Naive B cell (primary cell): ENCODE results near the gene LDAH. TPM values are rescaled to one million over a fixed set of nuclear protein-coding genes. Genes with fewer than 3 reads are reported as not detected.
"Not testable (repeated sequence)": the region's sequence is repeated elsewhere in the genome, so short reads cannot be mapped to it uniquely, and the experiment has no call there.

Experiments
- ATAC-seq, 2 donors: fragments of 150-1000 bp; cut with Tn5 transposase; 2 replicates each; pipeline ENCODE4 v1.10.0; 2021; ENCODE audit warnings: low read depth in 2 of 2, mild to moderate bottlenecking in 2 of 2, moderate library complexity in 2 of 2
- DNase-seq: peaks from one replicate; pipeline ENCODE4 v3.0.0; 2022
- H3K27ac Mint-ChIP-seq, 6 donors: one replicate each; pipeline ENCODE4 v1.8.0; 2020 to 2022; ENCODE audit warnings: mild to moderate bottlenecking in 6 of 6, mixed read lengths in 6 of 6, moderate library complexity in 5 of 6, inconsistent platforms in 2 of 6
- H3K27me3 Mint-ChIP-seq, 3 donors: one replicate each; pipeline ENCODE4 v1.8.0; 2021 to 2022; ENCODE audit warnings: mixed read lengths in 3 of 3, mild to moderate bottlenecking in 1 of 3
- H3K36me3 Mint-ChIP-seq, 2 donors: one replicate each; pipeline ENCODE4 v1.8.0; 2020 to 2022; ENCODE audit warnings: mixed read lengths in 2 of 2, inconsistent platforms in 1 of 2, mild to moderate bottlenecking in 1 of 2
- H3K4me1 Mint-ChIP-seq, 3 donors: one replicate each; pipeline ENCODE4 v1.8.0; 2020 to 2022; ENCODE audit warnings: mixed read lengths in 3 of 3, inconsistent platforms in 1 of 3, mild to moderate bottlenecking in 1 of 3, moderate library complexity in 1 of 3
- H3K4me3 Mint-ChIP-seq, 8 donors: one replicate each; pipeline ENCODE4 v1.8.0; 2020 to 2022; ENCODE audit warnings: mild to moderate bottlenecking in 8 of 8, mixed read lengths in 8 of 8, moderate library complexity in 8 of 8, inconsistent platforms in 2 of 8
- H3K9me3 Mint-ChIP-seq, 7 donors: one replicate each; pipeline ENCODE4 v1.8.0; 2020 to 2022; ENCODE audit warnings: mixed read lengths in 7 of 7, mild to moderate bottlenecking in 5 of 7, inconsistent platforms in 2 of 7, moderate library complexity in 1 of 7
- polyA plus RNA-seq, 6 donors: library from polyadenylated mRNA; unstranded; fragments of 300-500 nt; fragmentation: Illumina TruSeq; gene quantifications; one replicate each; pipeline ENCODE4 v1.2.3, GENCODE V29; 2021; ENCODE audit warnings: low read depth in 6 of 6

LDAH gene
- polyA plus RNA-seq, 6 donors from 2014 or later, result 7.2 to 12.8 (median 9.9) TPM

DNA sequence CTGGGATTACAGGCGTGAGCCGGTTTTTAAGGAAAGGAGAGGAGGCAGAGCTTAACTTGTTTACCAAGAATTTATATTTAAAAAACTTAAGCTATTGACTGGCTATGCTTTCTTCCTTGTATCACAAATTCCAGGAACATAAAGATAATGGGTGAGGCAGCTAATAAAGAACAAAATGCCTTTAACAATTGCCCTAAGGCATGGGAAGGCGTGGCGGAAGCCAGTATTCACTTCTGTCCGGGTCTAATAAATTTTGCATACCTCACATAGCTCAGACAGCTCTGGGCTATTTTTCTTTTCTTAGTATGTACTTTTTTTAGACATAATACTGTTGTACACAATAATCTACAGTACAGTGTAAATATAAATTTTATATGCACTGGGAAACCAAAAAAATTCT lies 1.0 kb upstream of the LDAH start:
- Mint-ChIP-seq H3K36me3 (no peaks in the 10 kb centered on the region), H3K4me3 (peak overlapping the region in 6 of 8 donors; percentile 3 to 85 (median 35)), H3K4me1 (peaks cover 6 to 21% (median 17%) of the 10 kb centered on the region in 3 donors), H3K27ac (no peak overlapping the region), H3K9me3 (peaks cover 0 to 4% (median 0%) of the 10 kb centered on the region in 7 donors), H3K27me3 (peaks cover 0 to 11% (median 0%) of the 10 kb centered on the region in 3 donors)
- no peak for DNase-seq
- no peak for ATAC-seq

DNA sequence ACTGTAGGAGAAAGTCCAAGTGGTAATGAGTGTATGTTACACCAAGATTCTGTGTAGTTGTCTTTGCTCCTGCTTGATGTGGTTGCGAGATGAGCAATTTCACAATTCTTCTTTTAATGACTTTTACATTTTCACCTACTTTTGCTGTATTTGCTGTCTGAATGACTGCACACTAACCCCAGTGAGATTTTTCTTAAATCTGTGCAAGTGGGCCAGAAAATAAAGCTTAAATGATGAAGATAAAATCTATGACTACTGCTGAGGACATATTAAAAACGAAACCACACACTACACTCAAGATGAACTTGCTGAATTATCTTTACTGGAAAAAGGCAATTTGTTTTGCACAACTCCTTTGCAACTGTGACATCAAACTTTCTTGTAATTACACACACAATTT lies 4.1 kb downstream of the LDAH start:
- ATAC-seq (no peak), DNase-seq (no peak)
- Mint-ChIP-seq H3K27ac (no peak overlapping the region), H3K36me3 (no peaks in the 10 kb centered on the region), H3K9me3 (peaks cover 0 to 4% (median 0%) of the 10 kb centered on the region in 7 donors), H3K4me1 (peaks cover 9 to 32% (median 20%) of the 10 kb centered on the region in 3 donors), H3K27me3 (no peaks in the 10 kb centered on the region), H3K4me3 (peak overlapping the region in 1 of 8 donors; percentile 39)

DNA sequence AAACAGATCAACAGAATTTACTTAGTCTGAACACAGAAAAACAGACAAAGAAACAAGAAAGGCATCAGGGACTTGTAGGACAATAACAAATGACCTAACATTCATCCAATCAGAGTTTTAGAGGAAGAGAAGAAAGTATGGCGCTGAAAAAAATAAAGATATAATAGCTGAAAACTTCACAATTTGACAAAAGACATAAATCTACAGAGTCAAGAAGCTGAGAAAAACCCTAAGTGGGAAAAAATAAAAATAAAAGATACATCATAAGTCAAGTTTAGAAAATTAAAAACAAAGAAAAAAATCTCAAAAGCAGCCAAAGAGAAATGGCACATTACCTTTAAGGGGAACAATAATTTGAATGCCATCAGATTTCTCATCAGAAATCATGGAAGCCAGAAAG lies 7.7 kb downstream of the LDAH start:
- peaks cover 0 to 2% (median 0%) of the 10 kb centered on the region in 7 donors for H3K9me3 Mint-ChIP-seq
- H3K27me3 Mint-ChIP-seq, result no peaks in the 10 kb centered on the region
- H3K36me3 Mint-ChIP-seq, result no peaks in the 10 kb centered on the region
- H3K4me3 Mint-ChIP-seq, result no peak overlapping the region
- ATAC-seq, result no peak
- peak overlapping the region in 1 of 6 donors; percentile 69 for H3K27ac Mint-ChIP-seq
- H3K4me1 Mint-ChIP-seq, result peaks cover 3 to 21% (median 5%) of the 10 kb centered on the region in 3 donors
- no peak for DNase-seq

DNA sequence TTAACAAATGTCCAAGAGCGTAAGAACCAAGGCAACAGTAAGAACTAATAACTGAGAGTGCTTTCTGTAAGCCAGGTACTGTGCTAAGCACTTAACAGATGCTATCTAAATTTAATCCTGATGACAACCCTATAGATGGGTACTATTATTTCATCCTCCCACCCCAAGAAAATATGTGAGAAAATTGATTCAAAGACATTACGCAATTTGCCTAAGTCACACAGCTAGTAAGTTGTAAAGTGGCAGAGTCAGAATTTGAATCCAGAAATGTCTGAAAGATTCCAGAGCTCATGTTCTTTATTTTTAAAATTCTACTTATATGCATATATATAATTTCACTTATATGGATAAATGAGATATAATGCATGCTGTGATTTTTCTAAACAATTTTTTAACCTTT lies 10.1 kb downstream of the LDAH start:
- no peak for DNase-seq
- H3K4me1 Mint-ChIP-seq, result peaks cover 3 to 17% (median 8%) of the 10 kb centered on the region in 3 donors
- no peak overlapping the region for H3K27ac Mint-ChIP-seq
- no peak for ATAC-seq
- H3K36me3 Mint-ChIP-seq, result no peaks in the 10 kb centered on the region
- H3K4me3 Mint-ChIP-seq, result no peak overlapping the region
- no peaks in the 10 kb centered on the region for H3K27me3 Mint-ChIP-seq
- H3K9me3 Mint-ChIP-seq, result peaks cover 0 to 2% (median 0%) of the 10 kb centered on the region in 7 donors

DNA sequence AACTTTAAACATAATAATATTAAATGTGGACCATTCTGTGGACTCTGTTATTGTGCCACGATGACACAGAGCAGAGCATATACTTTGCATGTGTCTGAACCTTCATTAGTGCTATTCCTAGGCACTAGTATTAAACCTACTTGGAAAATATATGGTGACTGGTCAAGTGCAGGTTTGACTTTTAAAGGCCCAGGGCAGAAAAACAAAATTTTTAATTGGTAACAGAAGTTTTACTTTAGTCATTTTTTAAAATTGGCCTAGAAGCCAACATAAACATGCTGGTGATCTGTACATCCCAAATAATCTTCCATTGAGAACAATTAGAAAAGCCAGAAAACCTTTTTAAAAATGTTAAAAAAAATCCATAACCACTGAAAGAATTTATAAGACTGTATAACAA lies 16.6 kb downstream of the LDAH start:
- Mint-ChIP-seq H3K36me3 (no peaks in the 10 kb centered on the region), H3K4me1 (peaks cover 5 to 16% (median 13%) of the 10 kb centered on the region in 3 donors), H3K27ac (no peak overlapping the region), H3K27me3 (no peaks in the 10 kb centered on the region), H3K9me3 (peaks cover 0 to 2% (median 0%) of the 10 kb centered on the region in 7 donors), H3K4me3 (no peak overlapping the region)
- DNase-seq (no peak), ATAC-seq (no peak)

DNA sequence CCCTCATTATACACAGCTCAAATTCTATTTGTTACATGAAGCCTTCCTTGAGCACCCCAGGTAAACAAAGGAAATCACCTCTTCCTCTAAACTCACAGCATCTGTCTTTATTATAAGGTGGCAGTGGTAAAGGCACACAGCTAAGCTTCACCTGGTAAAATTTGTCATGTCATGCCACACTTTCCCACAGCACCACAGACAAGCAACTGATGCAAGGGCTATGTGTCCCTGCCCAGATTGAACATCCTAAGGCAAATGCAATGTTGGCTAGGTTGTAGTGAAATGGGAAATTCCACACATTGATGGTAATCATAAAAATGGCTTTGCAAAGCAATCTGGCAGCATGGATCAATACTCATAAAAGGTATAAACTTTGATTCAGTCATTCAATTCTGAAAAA lies 18.9 kb downstream of the LDAH start:
- Mint-ChIP-seq H3K36me3 (peaks cover 0 to 9% of the 10 kb centered on the region in 2 donors), H3K27ac (peak overlapping the region in 1 of 6 donors; percentile 15), H3K4me3 (no peak overlapping the region), H3K27me3 (no peaks in the 10 kb centered on the region), H3K9me3 (no peaks in the 10 kb centered on the region), H3K4me1 (peaks cover 0 to 13% (median 10%) of the 10 kb centered on the region in 3 donors)
- no peak for ATAC-seq
- no peak for DNase-seq

DNA sequence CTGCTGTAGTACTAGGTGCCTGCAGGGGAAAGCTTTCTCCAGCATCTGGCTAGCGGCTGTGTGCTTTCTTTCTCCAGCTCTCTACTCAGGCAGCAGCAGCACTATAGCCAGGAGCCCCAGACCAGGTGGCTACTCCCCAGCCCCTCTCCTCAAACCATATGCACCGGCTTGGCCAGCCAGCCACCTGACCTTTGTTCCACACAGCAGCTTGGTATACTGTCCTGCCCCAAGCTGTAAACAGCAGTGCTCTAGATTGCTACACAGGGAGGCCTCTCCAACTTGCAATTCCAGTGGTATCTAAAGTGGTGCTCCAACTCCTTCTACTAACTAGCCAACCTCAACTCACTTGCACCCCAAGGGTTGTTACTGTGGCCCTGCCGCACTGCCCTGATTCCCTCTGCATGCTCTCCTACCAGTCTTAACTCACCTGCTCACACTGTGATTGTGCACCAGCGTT lies 19.6 kb downstream of the LDAH start:
- Mint-ChIP-seq H3K9me3 (no peaks in the 10 kb centered on the region), H3K27ac (peak overlapping the region in 2 of 6 donors; percentile 22 to 67), H3K36me3 (peaks cover 2 to 13% of the 10 kb centered on the region in 2 donors), H3K4me1 (peaks cover 0 to 13% (median 10%) of the 10 kb centered on the region in 3 donors), H3K4me3 (no peak overlapping the region), H3K27me3 (no peaks in the 10 kb centered on the region)
- ATAC-seq, result no peak
- no peak for DNase-seq

DNA sequence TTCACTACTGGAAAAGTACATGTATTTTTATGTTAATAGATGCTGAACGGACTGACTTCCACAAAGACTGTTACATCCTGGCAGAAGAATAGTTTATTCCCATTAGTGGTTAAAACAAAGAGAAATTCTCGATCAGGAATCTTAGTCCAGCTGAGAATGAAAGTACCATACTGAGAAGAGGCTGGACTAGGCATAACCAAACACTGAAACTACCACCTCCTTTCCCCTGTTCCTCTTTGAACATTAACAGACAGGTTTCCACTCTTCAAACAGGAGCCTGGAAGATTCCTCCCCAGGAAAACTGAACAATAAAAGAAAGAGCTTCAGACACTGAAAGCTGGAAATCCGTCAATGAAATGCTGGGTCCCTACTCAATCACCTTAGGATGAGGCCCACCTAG lies 25.8 kb downstream of the LDAH start:
- Mint-ChIP-seq H3K9me3 (peaks cover 0 to 25% (median 10%) of the 10 kb centered on the region in 7 donors), H3K36me3 (peaks cover 39 to 65% of the 10 kb centered on the region in 2 donors), H3K4me1 (peaks cover 4 to 11% (median 11%) of the 10 kb centered on the region in 3 donors), H3K27ac (peak overlapping the region in 1 of 6 donors; percentile 14), H3K4me3 (no peak overlapping the region), H3K27me3 (no peaks in the 10 kb centered on the region)
- no peak for DNase-seq
- no peak for ATAC-seq

DNA sequence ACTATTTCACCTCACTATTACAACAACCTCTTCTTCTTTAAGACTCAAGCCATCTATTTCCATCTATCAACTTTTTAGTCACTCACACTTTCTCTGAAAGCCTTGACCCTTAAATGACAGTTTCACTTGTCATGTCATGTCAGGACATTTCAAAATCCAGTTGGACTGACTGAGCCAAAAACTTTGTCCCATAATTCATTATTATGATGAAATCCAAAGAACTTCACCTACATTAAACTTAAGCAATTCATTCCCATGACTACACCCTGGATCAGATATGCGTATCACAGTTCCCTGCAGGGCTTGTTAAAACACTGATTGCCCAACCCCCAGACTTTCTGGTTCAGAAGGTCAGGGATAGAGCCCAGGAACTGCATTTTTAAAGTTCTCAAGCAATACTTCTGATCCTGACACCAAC lies 26.5 kb downstream of the LDAH start:
- Mint-ChIP-seq H3K4me3 (no peak overlapping the region), H3K27ac (peak overlapping the region in 1 of 6 donors; percentile 80), H3K36me3 (peaks cover 39 to 65% of the 10 kb centered on the region in 2 donors), H3K27me3 (no peaks in the 10 kb centered on the region), H3K4me1 (peaks cover 4 to 11% (median 11%) of the 10 kb centered on the region in 3 donors), H3K9me3 (peaks cover 0 to 25% (median 10%) of the 10 kb centered on the region in 7 donors)
- DNase-seq (no peak), ATAC-seq (no peak)

DNA sequence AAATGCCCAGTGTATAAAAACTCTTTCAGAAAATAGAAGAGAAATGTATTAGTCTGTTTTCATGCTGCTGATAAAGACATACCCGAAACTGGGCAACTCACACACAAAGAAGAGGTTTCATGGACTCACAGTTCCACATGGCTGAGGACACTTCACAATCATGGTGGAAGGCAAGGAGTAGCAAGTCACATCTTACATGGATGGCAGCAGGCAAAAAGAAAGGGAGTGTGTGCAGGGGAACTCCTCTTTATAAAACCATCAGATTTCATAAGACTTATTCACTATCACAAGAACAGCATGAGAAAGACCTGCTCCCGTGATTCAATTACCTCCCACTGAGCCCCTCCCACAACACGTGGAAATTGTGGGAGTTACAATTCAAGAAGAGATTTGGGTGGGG lies 29.0 kb downstream of the LDAH start:
- not testable (repeated sequence) for ATAC-seq, H3K4me3 Mint-ChIP-seq, H3K27ac Mint-ChIP-seq, H3K27me3 Mint-ChIP-seq, DNase-seq
- Mint-ChIP-seq H3K4me1 (peaks cover 4 to 11% (median 11%) of the 10 kb centered on the region in 3 donors), H3K36me3 (peaks cover 55 to 77% of the 10 kb centered on the region in 2 donors), H3K9me3 (peaks cover 0 to 25% (median 10%) of the 10 kb centered on the region in 7 donors)

DNA sequence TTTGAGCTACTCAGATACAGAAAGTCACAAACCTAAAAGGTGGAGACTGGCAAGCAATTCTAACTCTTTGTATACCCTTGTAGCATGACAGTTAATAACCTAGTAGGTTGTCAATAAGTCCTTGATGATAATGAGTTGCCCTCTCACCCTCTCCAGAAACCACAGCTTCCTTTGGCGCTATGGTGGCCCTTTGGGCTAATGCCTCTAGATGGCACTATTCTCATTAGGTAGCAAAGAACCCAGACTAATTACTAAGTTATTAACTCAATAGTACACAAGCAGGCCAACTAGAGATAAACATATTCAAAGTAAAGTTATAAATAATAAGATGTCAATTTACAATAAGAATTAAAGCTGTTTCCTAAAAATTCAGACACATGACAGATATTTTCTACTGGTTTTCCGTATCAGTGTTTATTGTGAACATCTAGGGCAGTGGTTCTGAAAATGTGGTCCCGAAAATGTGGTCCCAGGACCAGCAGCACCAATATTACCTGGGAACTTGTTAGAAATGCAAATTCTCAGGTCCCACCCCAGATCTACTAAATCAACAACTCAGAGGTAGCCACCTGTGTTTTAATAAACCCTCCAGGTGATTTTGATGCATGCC lies 41.1 kb downstream of the LDAH start:
- no peak for DNase-seq
- no peaks in the 10 kb centered on the region for H3K4me1 Mint-ChIP-seq
- H3K9me3 Mint-ChIP-seq, result peaks cover 0 to 1% (median 0%) of the 10 kb centered on the region in 7 donors
- no peak for ATAC-seq
- H3K4me3 Mint-ChIP-seq, result no peak overlapping the region
- peak overlapping the region in 1 of 6 donors; percentile 32 for H3K27ac Mint-ChIP-seq
- H3K27me3 Mint-ChIP-seq, result no peaks in the 10 kb centered on the region
- H3K36me3 Mint-ChIP-seq, result peaks cover 16 to 18% of the 10 kb centered on the region in 2 donors

DNA sequence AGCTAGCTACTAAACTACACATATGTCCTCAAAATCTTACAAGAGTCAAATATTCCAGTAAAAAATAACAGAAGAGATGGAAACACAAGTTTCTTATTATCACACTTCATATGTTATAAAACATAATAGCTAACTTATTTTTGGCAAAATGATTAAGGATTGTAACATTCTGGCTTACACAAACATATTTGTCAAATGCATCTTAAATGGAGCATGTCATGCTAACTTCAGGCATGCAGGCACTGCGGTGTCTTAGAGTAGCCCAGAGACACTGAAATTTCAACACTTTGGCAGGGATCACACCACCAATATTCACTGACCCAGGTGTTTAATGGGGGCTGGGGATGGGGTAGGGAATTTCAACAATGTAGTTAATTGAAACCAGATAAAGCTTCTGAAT lies 51.6 kb downstream of the LDAH start:
- H3K27ac Mint-ChIP-seq, result no peak overlapping the region
- H3K9me3 Mint-ChIP-seq, result peaks cover 4 to 11% (median 7%) of the 10 kb centered on the region in 7 donors
- H3K4me1 Mint-ChIP-seq, result peaks cover 0 to 8% (median under 1%) of the 10 kb centered on the region in 3 donors
- DNase-seq, result no peak
- no peak for ATAC-seq
- no peak overlapping the region for H3K4me3 Mint-ChIP-seq
- peaks cover 30 to 34% of the 10 kb centered on the region in 2 donors for H3K36me3 Mint-ChIP-seq
- H3K27me3 Mint-ChIP-seq, result no peaks in the 10 kb centered on the region

DNA sequence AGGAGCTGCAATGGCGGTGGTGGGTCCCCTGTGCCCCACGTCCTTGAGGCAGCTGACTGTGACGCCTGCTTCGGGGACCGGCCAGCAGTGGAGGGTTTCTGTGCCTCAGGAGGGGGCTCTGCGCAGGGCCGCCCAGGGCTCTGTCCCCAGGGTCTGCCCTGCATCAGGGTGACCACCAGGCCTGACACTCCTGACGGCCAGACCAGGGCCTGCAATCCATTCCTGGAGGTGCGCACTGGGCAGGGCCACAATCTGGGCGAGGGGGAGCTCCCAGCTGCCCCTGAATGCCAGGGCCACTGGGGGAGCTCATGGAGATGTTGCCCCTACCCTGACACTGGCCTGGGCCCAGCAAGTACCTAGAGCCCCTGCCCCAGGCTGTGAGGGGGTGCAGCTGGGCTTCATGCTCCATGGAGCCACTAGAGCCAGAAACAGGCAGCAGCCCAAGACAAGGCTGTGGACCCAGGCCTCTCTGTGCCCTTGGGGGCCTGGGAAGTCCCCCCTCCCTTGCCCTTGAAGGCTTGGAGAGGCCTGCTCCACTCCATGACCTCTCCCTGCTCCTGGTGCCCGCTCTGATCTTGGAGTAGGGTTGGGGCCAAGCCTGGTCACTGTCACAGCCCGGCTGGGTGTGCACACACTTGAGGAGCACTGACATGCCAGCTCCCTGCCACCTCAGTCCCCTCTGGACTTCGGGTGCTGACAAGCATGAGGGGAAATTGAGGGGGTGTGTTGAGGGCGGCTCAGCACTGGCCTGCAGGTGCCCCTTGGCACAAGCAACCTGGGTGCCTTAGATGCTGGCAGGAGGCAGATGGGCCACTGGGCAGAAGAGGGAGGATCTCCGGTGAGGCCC lies 55.9 kb downstream of the LDAH start:
- Mint-ChIP-seq H3K36me3 (peaks cover 12 to 16% of the 10 kb centered on the region in 2 donors), H3K4me3 (no peak overlapping the region), H3K27ac (no peak overlapping the region), H3K4me1 (peaks cover 4 to 23% (median 18%) of the 10 kb centered on the region in 3 donors), H3K27me3 (no peaks in the 10 kb centered on the region), H3K9me3 (peaks cover 4 to 11% (median 7%) of the 10 kb centered on the region in 7 donors)
- DNase-seq, result no peak
- ATAC-seq, result no peak
